Natural killer cell (primary cell): ENCODE measurements around the gene GAS6. TPM values are rescaled to one million over a fixed set of nuclear protein-coding genes. Genes with fewer than 3 reads are reported as not detected.

ENCODE experiments used
- ATAC-seq, 3 donors: fragments of 150-1000 bp in 2 of 3; fragments of 200-7000 bp in 1 of 3; cut with Tn5 transposase; 1 replicate in 1 of 3; 2 replicates in 2 of 3; pipeline ENCODE4 v1.10.0; 2021; ENCODE audit warnings: mild to moderate bottlenecking in 2 of 3, moderate library complexity in 2 of 3
- DNase-seq, 2 donors: peaks; one replicate each; pipeline versions ENCODE4 v3.0.0 to v3.0.0-alpha.2; 2013 to 2021; ENCODE audit warnings: mixed read lengths in 1 of 2
- H3K27ac ChIP-seq: one replicate; pipeline ENCODE4 v1.5.1; 2013; ENCODE audit warnings: mild to moderate bottlenecking, low read length
- H3K27me3 ChIP-seq: one replicate; pipeline ENCODE4 v1.6.1; 2013; ENCODE audit warnings: low read length; ENCODE audit not compliant: control insufficient read depth, insufficient read depth
- H3K36me3 ChIP-seq: one replicate; pipeline ENCODE4 v1.6.1; 2013; ENCODE audit warnings: low read length; ENCODE audit not compliant: control insufficient read depth, insufficient read depth
- H3K4me1 ChIP-seq: one replicate; pipeline ENCODE4 v1.6.1; 2013; ENCODE audit warnings: low read length; ENCODE audit not compliant: control insufficient read depth, insufficient read depth
- H3K4me3 ChIP-seq: one replicate; pipeline ENCODE4 v1.5.1; 2013; ENCODE audit warnings: low read length
- H3K9me3 ChIP-seq: one replicate; pipeline ENCODE4 v1.6.1; 2013; ENCODE audit warnings: low read length; ENCODE audit not compliant: control insufficient read depth, insufficient read depth
- H3K27ac Mint-ChIP-seq, 2 donors: one replicate each; pipeline ENCODE4 v1.8.0; 2022; ENCODE audit warnings: mild to moderate bottlenecking in 2 of 2, mixed read lengths in 2 of 2, moderate library complexity in 1 of 2
- H3K27me3 Mint-ChIP-seq, 2 donors: one replicate each; pipeline ENCODE4 v1.8.0; 2022; ENCODE audit warnings: low read depth in 2 of 2, mixed read lengths in 2 of 2
- H3K36me3 Mint-ChIP-seq: one replicate; pipeline ENCODE4 v1.8.0; 2022; ENCODE audit warnings: mixed read lengths
- H3K4me1 Mint-ChIP-seq, 2 donors: one replicate each; pipeline ENCODE4 v1.8.0; 2022; ENCODE audit warnings: mixed read lengths in 2 of 2
- H3K4me3 Mint-ChIP-seq: one replicate; pipeline ENCODE4 v1.8.0; 2022; ENCODE audit warnings: mild to moderate bottlenecking, moderate library complexity, mixed read lengths
- H3K9me3 Mint-ChIP-seq, 2 donors: one replicate each; pipeline ENCODE4 v1.8.0; 2022; ENCODE audit warnings: mixed read lengths in 2 of 2
- WGBS: methylation state at CpG from one replicate; pipeline ENCODE4 v1.1.7; 2013; ENCODE audit warnings: missing lambda C conversion rate; ENCODE audit not compliant: insufficient coverage; 5-methylcytosine and 5-hydroxymethylcytosine counted together
- intact Hi-C: fragments of 100-400 bp; cut with micrococcal nuclease; formaldehyde crosslinking; loops from one replicate; pipeline ENCODE4 v1.14.2; 2022
- total RNA-seq, 4 donors: library from RNA; stranded (reverse); fragments of 120-200 nt in 1 of 4; gene quantifications; one replicate each; pipeline versions ENCODE4 v1.2.3 to v1.2.4, GENCODE V29; 2013 to 2022
- TF ChIP-seq, protein P1 (sequence below): fragments of 200-600 bp; IDR thresholded peaks from one replicate; pipeline ENCODE4 v1.8.0; 2022; ENCODE audit warnings: antibody characterized with exemption

Gene GAS6
- total RNA-seq, 3 donors from 2014 or later (not counting 1 experiment from before 2014, with no cell fraction given) = 0.40 to 1.4 (median 0.41) TPM

DNA sequence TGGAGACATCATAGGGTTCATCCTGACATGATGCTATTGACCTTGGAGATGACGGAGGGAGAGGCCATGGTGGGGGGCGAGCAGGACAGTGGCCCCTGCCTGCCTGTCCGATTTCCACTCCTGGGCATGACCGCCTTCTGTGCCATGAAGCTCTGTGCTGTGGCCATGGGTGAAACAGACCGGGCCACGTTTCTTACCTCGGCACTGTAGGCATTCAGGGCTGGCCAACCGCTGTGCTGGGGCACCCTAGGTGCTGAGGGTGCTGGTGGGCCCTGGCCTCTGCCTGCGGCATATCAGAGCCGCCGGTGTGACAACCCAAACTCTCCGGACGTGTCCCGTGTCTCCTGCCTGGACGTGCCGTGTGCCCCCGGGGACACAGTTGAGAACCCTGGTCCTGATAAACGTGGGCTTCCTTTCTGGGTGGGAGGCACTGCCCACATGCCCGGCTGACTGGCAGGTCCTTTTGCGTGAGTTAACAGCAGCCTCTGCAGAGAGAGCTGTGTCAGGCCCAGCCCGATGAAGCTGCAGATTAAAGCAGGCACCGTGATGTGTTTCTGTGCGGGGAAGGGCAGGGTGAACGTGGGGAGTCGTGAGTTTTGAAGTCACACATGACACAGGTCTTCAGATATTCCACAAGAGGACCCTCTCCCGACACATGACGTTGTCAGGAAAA is 58.3 kb downstream of the GAS6 start:
- no peaks in the 10 kb centered on the region for H3K36me3 Mint-ChIP-seq
- Histone ChIP-seq H3K27ac (no peak overlapping the region), H3K27me3 (no peaks in the 10 kb centered on the region), H3K9me3 (peaks cover 9% of the 10 kb centered on the region), H3K4me3 (no peak overlapping the region), H3K4me1 (no peaks in the 10 kb centered on the region), H3K36me3 (no peaks in the 10 kb centered on the region)
- H3K9me3 Mint-ChIP-seq = no peaks in the 10 kb centered on the region
- WGBS = 92% methylated on average over 27 of the region's 27 CpGs
- H3K27me3 Mint-ChIP-seq = no peaks in the 10 kb centered on the region
- TF ChIP-seq, protein P1, sequence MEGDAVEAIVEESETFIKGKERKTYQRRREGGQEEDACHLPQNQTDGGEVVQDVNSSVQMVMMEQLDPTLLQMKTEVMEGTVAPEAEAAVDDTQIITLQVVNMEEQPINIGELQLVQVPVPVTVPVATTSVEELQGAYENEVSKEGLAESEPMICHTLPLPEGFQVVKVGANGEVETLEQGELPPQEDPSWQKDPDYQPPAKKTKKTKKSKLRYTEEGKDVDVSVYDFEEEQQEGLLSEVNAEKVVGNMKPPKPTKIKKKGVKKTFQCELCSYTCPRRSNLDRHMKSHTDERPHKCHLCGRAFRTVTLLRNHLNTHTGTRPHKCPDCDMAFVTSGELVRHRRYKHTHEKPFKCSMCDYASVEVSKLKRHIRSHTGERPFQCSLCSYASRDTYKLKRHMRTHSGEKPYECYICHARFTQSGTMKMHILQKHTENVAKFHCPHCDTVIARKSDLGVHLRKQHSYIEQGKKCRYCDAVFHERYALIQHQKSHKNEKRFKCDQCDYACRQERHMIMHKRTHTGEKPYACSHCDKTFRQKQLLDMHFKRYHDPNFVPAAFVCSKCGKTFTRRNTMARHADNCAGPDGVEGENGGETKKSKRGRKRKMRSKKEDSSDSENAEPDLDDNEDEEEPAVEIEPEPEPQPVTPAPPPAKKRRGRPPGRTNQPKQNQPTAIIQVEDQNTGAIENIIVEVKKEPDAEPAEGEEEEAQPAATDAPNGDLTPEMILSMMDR = no peak
- ATAC-seq (no peak), DNase-seq (no peak)
- intact Hi-C loops = no loop called here
- H3K4me3 Mint-ChIP-seq = no peak overlapping the region
- H3K4me1 Mint-ChIP-seq = peaks cover 0 to 5% of the 10 kb centered on the region in 2 donors
- H3K27ac Mint-ChIP-seq = no peak overlapping the region

DNA sequence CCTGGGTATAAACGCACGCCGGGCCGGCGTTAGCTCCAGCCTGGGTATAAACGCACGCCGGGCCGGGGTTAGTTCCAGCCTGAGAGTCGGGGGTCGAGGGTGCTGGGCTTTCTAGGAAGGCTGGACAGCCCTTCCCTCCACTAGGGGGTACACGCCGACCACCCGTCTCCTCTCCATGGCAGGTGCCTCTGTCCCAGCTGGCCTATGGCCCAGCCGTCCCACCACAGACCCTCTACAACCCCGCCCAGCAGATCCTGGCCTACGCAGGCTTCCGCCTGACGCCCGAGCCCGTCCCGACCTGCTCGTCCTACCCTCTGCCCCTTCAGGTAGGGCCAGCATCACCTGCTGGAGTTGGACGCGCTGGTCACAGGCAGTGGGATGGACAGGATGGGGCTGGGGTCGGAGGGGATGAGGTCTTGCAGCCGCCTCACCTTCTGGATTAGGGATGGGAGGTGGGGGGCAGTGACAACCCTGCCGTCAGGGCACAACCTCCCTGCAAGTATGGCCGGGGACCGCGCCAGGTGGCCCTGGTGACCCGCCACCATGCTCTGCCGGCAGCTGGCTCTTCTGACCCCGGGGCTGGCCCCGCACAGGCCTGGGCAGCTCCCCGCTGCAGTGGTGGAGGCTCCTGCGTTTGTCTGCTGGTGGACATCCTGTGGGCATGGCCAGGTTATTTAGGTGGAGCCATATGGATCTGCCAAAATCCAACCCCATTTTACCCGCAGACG is 59.0 kb downstream of the GAS6 start:
- 91% methylated on average over 39 of the region's 39 CpGs for WGBS
- intact Hi-C loops = no loop called here
- TF ChIP-seq, protein P1 = no peak
- Mint-ChIP-seq H3K27me3 (no peaks in the 10 kb centered on the region), H3K36me3 (no peaks in the 10 kb centered on the region), H3K27ac (no peak overlapping the region), H3K4me3 (no peak overlapping the region), H3K9me3 (no peaks in the 10 kb centered on the region), H3K4me1 (peaks cover 0 to 5% of the 10 kb centered on the region in 2 donors)
- Histone ChIP-seq H3K27me3 (no peaks in the 10 kb centered on the region), H3K27ac (no peak overlapping the region), H3K4me1 (no peaks in the 10 kb centered on the region), H3K36me3 (no peaks in the 10 kb centered on the region), H3K4me3 (no peak overlapping the region), H3K9me3 (peaks cover 9% of the 10 kb centered on the region)
- ATAC-seq = no peak
- DNase-seq = no peak

GRCh38 chr13:113804017-113804702 is 59.7 kb downstream of the GAS6 start:
- 93% methylated on average over 34 of the region's 34 CpGs for WGBS
- Histone ChIP-seq H3K9me3 (peaks cover 9% of the 10 kb centered on the region), H3K27ac (no peak overlapping the region), H3K27me3 (no peaks in the 10 kb centered on the region), H3K4me1 (no peaks in the 10 kb centered on the region), H3K36me3 (no peaks in the 10 kb centered on the region), H3K4me3 (no peak overlapping the region)
- TF ChIP-seq, protein P1 = no peak
- H3K27me3 Mint-ChIP-seq = no peaks in the 10 kb centered on the region
- no peak overlapping the region for H3K27ac Mint-ChIP-seq
- peaks cover 0 to 5% of the 10 kb centered on the region in 2 donors for H3K4me1 Mint-ChIP-seq
- ATAC-seq (no peak), DNase-seq (no peak)
- intact Hi-C loops = no loop called here
- H3K9me3 Mint-ChIP-seq = no peaks in the 10 kb centered on the region
- no peaks in the 10 kb centered on the region for H3K36me3 Mint-ChIP-seq
- no peak overlapping the region for H3K4me3 Mint-ChIP-seq
